SK-N-SH (cell line): ENCODE results near the gene STAT1. TPM values are rescaled to one million over a fixed set of nuclear protein-coding genes. Genes with fewer than 3 reads are reported as not detected.

Experiments used
- CTCF ChIA-PET: fragments of 300-600, 350-600 bp; formaldehyde crosslinking; extraction: SDS; loops from one replicate; lab custom pipeline; 2021; lab: Yijun Ruan, JAX
- POLR2A ChIA-PET: fragments of 350-600 bp; sonication (Branson Sonifier 250); formaldehyde crosslinking; extraction: SDS; loops from one replicate; lab custom pipeline; 2020; ENCODE audit warnings: antibody characterized with exemption, inconsistent platforms; lab: Yijun Ruan, JAX
- DNase-seq: peaks from one replicate; pipeline ENCODE4 v3.0.0; 2012
- H2AFZ ChIP-seq: fragments of 200-600 bp; sonication (generic); 2 replicates; pipeline ENCODE4 v1.8.1; 2016; ENCODE audit warnings: antibody characterized with exemption, mild to moderate bottlenecking, low read depth
- H3F3A ChIP-seq: fragments of 200-600 bp; sonication (generic); replicated peaks from 2 replicates; pipeline ENCODE3; 2016; ENCODE audit warnings: antibody characterized with exemption, mild to moderate bottlenecking; ENCODE audit not compliant: insufficient read depth
- H3K27ac ChIP-seq, 2 experiments: fragments of 200-500 bp in 1 of 2; fragments of 200-600 bp in 1 of 2; sonication (Bioruptor generic) in 1 of 2; sonication (generic), shearing (Covaris generic) in 1 of 2; 2 replicates each; pipeline versions ENCODE4 v1.5.1 to v1.6.1; 2014 to 2016; ENCODE audit warnings: low read depth in 2 of 2, inconsistent platforms in 1 of 2, low read length in 1 of 2, mild to moderate bottlenecking in 1 of 2, mixed read lengths in 1 of 2
- H3K27me3 ChIP-seq: fragments of 200-600 bp; sonication (generic), shearing (Covaris generic); 2 replicates; pipeline ENCODE4 v1.6.1; 2016; ENCODE audit warnings: mixed run types; ENCODE audit not compliant: insufficient read depth
- H3K36me3 ChIP-seq, 2 experiments: fragments of 200-500 bp in 1 of 2; fragments of 200-600 bp in 1 of 2; sonication (Bioruptor generic) in 1 of 2; sonication (generic) in 1 of 2; replicated peaks in 1 of 2; 2 replicates each; pipeline versions ENCODE3 to v1.5.1; 2014 to 2016; ENCODE audit warnings: low read length in 1 of 2, mild to moderate bottlenecking in 1 of 2; ENCODE audit not compliant: insufficient read depth in 2 of 2, control insufficient read depth in 1 of 2
- H3K4me1 ChIP-seq, 2 experiments: fragments of 200-500 bp in 1 of 2; fragments of 200-600 bp in 1 of 2; sonication (Bioruptor generic) in 1 of 2; sonication (generic), shearing (Covaris generic) in 1 of 2; 2 replicates each; pipeline versions ENCODE4 v1.5.1 to v1.6.1; 2014 to 2016; ENCODE audit warnings: low read depth in 1 of 2, low read length in 1 of 2, mixed run types in 1 of 2; ENCODE audit not compliant: insufficient read depth in 2 of 2, control insufficient read depth in 1 of 2
- H3K4me2 ChIP-seq: fragments of 200-600 bp; sonication (generic), shearing (Covaris generic); 2 replicates; pipeline ENCODE4 v1.6.1; 2017; ENCODE audit warnings: mixed run types
- H3K4me3 ChIP-seq, 2 experiments: fragments of 200-500 bp in 1 of 2; fragments of 200-600 bp in 1 of 2; sonication (Bioruptor generic) in 1 of 2; sonication (generic), shearing (Covaris generic) in 1 of 2; 2 replicates each; pipeline versions ENCODE4 v1.5.1 to v1.8.1; 2014 to 2016; ENCODE audit warnings: low read depth in 2 of 2, inconsistent platforms in 1 of 2, low read length in 1 of 2, mild to moderate bottlenecking in 1 of 2, mixed read lengths in 1 of 2, moderate library complexity in 1 of 2
- H3K79me2 ChIP-seq: fragments of 200-600 bp; sonication (generic); 2 replicates; pipeline ENCODE4 v1.8.1; 2017; ENCODE audit warnings: mild to moderate bottlenecking; ENCODE audit not compliant: insufficient read depth
- H3K9ac ChIP-seq: fragments of 200-600 bp; sonication (generic); 2 replicates; pipeline ENCODE4 v1.6.1; 2017; ENCODE audit warnings: mixed run types
- H3K9me2 ChIP-seq: fragments of 200-600 bp; sonication (generic); 2 replicates; pipeline ENCODE4 v1.6.1; 2017; ENCODE audit warnings: mixed run types
- H3K9me3 ChIP-seq: fragments of 200-600 bp; sonication (generic); 2 replicates; pipeline ENCODE4 v1.6.1; 2017; ENCODE audit warnings: mixed run types, mild to moderate bottlenecking, moderate library complexity
- H4K20me1 ChIP-seq: fragments of 200-600 bp; sonication (generic); 2 replicates; pipeline ENCODE4 v1.6.1; 2017; ENCODE audit warnings: mild to moderate bottlenecking, mixed run types; ENCODE audit not compliant: insufficient read depth
- CHD2 ChIP-seq: fragments of 150-350 bp; IDR thresholded peaks from 2 replicates; pipeline ENCODE4 v1.6.1; 2018; ENCODE audit warnings: low read length; ENCODE audit not compliant: partially characterized antibody
- FOXJ3 ChIP-seq: sonication (generic); formaldehyde crosslinking; IDR thresholded peaks from 2 replicates; pipeline ENCODE4 v1.5.1; 2020; ENCODE audit warnings: mild to moderate bottlenecking, missing genetic modification reagents
- GATA2 ChIP-seq: sonication (generic); formaldehyde crosslinking; IDR thresholded peaks from 2 replicates; pipeline ENCODE4 v1.5.0; 2020; ENCODE audit warnings: mild to moderate bottlenecking, missing genetic modification reagents
- JUND ChIP-seq: IDR thresholded peaks from 2 replicates; pipeline ENCODE4 v1.4.0; 2012
- NFIC ChIP-seq: IDR thresholded peaks from 2 replicates; pipeline ENCODE4 v1.4.0; 2012; ENCODE audit warnings: borderline replicate concordance
- NRF1 ChIP-seq: IDR thresholded peaks from 2 replicates; pipeline ENCODE4 v1.6.1; 2012; ENCODE audit warnings: low read depth, mild to moderate bottlenecking, low read length
- PBX3 ChIP-seq: IDR thresholded peaks from 2 replicates; pipeline ENCODE4; 2012
- POLR2AphosphoS5 ChIP-seq: IDR thresholded peaks from 2 replicates; pipeline ENCODE4 v1.6.1; 2012; ENCODE audit warnings: low read depth, low read length
- RCOR1 ChIP-seq: fragments of 150-350 bp; IDR thresholded peaks from 2 replicates; pipeline ENCODE4 v1.6.1; 2017; ENCODE audit warnings: antibody characterized with exemption, low read length
- TAF1 ChIP-seq: IDR thresholded peaks from 2 replicates; pipeline ENCODE4 v1.6.1; 2012; ENCODE audit warnings: low read depth, mild to moderate bottlenecking, low read length, moderate library complexity, borderline replicate concordance
- TEAD4 ChIP-seq: IDR thresholded peaks from 2 replicates; pipeline ENCODE4 v1.4.0; 2012; ENCODE audit warnings: mild to moderate bottlenecking, borderline replicate concordance; ENCODE audit not compliant: insufficient read depth
- USF1 ChIP-seq: IDR thresholded peaks from 2 replicates; pipeline ENCODE4 v1.4.0; 2012; ENCODE audit warnings: low read depth, borderline replicate concordance
- WGBS: methylation state at CpG from one replicate; pipeline ENCODE4 v1.1.6; 2017; ENCODE audit warnings: low lambda C conversion rate; 5-methylcytosine and 5-hydroxymethylcytosine counted together
- polyA plus RNA-seq, 3 experiments: library from polyadenylated mRNA; depleted of rRNA; stranded (reverse); fragments of >200 nt; gene quantifications; 2 replicates each; pipeline ENCODE4 v1.2.3, GENCODE V29; 2012
- TF ChIP-seq, protein P1 (sequence below): fragments of 150-350 bp; IDR thresholded peaks from 2 replicates; pipeline ENCODE4 v1.6.1; 2016; ENCODE audit warnings: mild to moderate bottlenecking, low read depth, low read length
- TF ChIP-seq, protein P2 (sequence below): IDR thresholded peaks from 2 replicates; pipeline ENCODE4 v1.4.0; 2012; ENCODE audit warnings: low read depth, borderline replicate concordance

Gene STAT1
- polyA plus RNA-seq, 1 of the 3 experiments (the other 2 are of a cell fraction), result 22.1 TPM

- H3K27ac ChIP-seq, result no peak overlapping the region
- peaks cover 83 to 86% of the 10 kb centered on the region in 2 experiments for H3K36me3 ChIP-seq
- no peak overlapping the region for H3K9ac ChIP-seq
- no peaks in the 10 kb centered on the region for H3K27me3 ChIP-seq
- ChIA-PET POLR2A (no interaction called here), CTCF (no interaction called here)
- 95% methylated on average over 7 of the region's 7 CpGs for WGBS
- H3K4me2 ChIP-seq, result no peak overlapping the region
- no peak for TF ChIP-seq POLR2AphosphoS5
- TF ChIP-seq GATA2 (CRISPR knock-in tag), result no peak
- TF ChIP-seq TEAD4, result no peak
- no peak for TF ChIP-seq RCOR1
- TF ChIP-seq NRF1, result no peak
- no peak for TF ChIP-seq CHD2
- no peak for TF ChIP-seq FOXJ3 (CRISPR knock-in tag)
- TF ChIP-seq TAF1, result no peak
- TF ChIP-seq USF1, result no peak
- TF ChIP-seq, protein P1, sequence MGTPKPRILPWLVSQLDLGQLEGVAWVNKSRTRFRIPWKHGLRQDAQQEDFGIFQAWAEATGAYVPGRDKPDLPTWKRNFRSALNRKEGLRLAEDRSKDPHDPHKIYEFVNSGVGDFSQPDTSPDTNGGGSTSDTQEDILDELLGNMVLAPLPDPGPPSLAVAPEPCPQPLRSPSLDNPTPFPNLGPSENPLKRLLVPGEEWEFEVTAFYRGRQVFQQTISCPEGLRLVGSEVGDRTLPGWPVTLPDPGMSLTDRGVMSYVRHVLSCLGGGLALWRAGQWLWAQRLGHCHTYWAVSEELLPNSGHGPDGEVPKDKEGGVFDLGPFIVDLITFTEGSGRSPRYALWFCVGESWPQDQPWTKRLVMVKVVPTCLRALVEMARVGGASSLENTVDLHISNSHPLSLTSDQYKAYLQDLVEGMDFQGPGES, result no peak
- TF ChIP-seq PBX3, result no peak
- TF ChIP-seq NFIC, result no peak
- TF ChIP-seq, protein P2, sequence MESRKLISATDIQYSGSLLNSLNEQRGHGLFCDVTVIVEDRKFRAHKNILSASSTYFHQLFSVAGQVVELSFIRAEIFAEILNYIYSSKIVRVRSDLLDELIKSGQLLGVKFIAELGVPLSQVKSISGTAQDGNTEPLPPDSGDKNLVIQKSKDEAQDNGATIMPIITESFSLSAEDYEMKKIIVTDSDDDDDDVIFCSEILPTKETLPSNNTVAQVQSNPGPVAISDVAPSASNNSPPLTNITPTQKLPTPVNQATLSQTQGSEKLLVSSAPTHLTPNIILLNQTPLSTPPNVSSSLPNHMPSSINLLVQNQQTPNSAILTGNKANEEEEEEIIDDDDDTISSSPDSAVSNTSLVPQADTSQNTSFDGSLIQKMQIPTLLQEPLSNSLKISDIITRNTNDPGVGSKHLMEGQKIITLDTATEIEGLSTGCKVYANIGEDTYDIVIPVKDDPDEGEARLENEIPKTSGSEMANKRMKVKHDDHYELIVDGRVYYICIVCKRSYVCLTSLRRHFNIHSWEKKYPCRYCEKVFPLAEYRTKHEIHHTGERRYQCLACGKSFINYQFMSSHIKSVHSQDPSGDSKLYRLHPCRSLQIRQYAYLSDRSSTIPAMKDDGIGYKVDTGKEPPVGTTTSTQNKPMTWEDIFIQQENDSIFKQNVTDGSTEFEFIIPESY, result no peak
- no peak for TF ChIP-seq JUND
- no peaks in the 10 kb centered on the region for H3K9me2 ChIP-seq
- no peaks in the 10 kb centered on the region for H3K4me1 ChIP-seq
- no peak overlapping the region for H3K4me3 ChIP-seq
- no peaks in the 10 kb centered on the region for H3F3A ChIP-seq
- H2AFZ ChIP-seq, result no peak overlapping the region
- no peak for DNase-seq
- no peaks in the 10 kb centered on the region for H3K9me3 ChIP-seq
- H4K20me1 ChIP-seq, result no peaks in the 10 kb centered on the region
- H3K79me2 ChIP-seq, result no peaks in the 10 kb centered on the region
Measured at GRCh38 chr2:190999058-190999457, 14.9 kb downstream of the STAT1 start.
